ENCODE data around the gene MAP3K5.
A peak's percentile ranks its signal among the peaks of the same experiment; 100 is the strongest.
"Not testable (repeated sequence)": the region's sequence is repeated elsewhere in the genome, so short reads cannot be mapped to it uniquely, and the experiment has no call there.

Gene MAP3K5

GRCh38 chr6:136792410-136793262 lies at the start of gene MAP3K5:
MAP3K5 (minus strand) TSS chr6:136792477; CDS start chr6:136792157, 320 bp downstream.
- peak; percentile 91 to 92 for DNase-seq (ENCODE audit: low read depth in 2 of 2, low spot score in 1 of 2)

DNA sequence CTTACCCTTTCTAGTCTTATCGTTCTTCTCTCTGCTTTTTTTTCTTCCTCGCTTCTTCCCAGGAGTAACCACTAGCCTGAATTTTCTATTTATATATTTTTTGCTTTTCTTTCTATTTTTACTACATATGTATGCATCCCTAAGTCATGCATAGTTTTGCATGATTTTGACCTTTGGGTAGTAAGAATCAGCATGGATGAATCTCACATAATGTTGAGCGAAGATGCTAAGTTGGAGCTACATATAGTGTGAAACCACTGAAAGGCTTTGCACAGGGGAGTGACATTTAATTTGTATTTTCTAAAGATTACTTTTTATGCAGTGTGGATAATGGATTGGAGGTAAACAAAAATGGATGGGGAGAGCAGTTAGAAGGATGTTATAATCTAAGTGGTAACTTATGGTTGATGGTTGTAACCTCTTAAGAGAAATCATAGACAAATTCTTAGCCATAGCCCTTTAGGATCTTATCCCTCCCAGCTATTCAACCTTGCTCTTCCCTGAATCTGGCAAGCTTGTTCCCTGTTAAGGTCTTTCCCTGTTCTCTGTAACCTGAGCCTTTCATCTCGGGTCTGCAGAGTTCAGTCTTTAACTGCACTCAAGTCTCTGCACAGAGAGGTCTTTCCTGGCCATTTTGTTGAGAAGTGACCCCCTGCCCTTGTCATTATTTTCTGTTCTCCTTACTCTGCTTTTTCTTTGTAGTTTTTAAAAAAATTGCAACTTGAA lies 48.2 kb upstream of the MAP3K5 start:
- no peak for DNase-seq (ENCODE audit: low read depth in 2 of 2, low spot score in 1 of 2)

DNA sequence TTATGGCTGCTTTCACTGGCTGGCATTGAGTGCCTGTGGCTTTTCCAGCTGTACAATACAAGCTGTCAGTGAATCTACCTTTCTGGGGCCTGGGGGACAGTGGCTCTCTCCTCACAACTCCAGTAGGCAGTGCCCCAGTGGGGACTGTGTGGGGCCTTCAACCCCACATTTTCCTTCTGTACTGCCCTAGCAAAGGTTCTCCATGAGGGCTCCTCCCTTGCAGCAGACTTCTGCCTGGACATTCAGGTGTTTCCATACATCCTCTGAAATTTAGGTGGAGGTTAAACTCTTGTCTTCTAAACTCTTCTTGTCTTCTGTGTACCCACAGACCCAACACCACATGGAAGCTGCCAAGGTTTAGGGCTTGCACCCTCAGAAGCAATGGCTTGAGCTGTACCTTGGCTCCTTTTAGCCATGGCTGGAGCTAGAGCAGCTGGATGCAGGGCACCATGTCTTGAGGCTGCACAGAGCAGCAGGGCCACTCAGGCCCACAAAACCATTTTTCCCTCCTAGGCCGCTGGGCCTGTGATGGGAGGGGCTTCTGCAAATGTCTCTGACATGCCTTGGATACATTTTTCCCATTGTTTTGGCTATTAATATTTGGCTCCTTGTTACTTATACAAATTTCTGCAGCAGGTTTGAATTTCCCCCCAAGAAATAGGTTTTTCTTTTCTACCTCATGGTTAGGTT lies 39.7 kb upstream of the MAP3K5 start:
- no peak for DNase-seq (ENCODE audit: low read depth in 2 of 2, low spot score in 1 of 2)

DNA sequence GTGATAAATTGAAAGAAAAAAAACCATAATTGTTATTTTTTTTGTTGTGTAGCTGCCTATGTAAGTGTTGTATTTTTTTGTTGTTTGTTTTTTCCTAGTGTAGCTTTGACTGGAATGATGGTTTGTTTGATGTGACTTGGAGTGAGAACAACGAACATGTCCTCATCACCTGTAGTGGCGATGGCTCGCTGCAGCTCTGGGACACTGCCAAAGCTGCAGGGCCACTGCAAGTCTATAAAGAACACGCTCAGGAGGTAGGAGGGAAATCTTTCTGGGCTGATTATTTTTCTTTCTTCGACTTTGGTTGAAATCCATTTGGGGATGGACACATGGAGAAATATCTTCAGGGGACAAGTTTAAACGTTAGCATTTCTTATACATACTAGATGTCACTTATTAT lies 33.9 kb upstream of the MAP3K5 start:
- no peak for DNase-seq (ENCODE audit: low read depth in 2 of 2, low spot score in 1 of 2)

GRCh38 chr6:136823128-136823660 lies 30.9 kb upstream of the MAP3K5 start:
- DNase-seq (ENCODE audit: low read depth in 2 of 2, low spot score in 1 of 2): no peak

DNA sequence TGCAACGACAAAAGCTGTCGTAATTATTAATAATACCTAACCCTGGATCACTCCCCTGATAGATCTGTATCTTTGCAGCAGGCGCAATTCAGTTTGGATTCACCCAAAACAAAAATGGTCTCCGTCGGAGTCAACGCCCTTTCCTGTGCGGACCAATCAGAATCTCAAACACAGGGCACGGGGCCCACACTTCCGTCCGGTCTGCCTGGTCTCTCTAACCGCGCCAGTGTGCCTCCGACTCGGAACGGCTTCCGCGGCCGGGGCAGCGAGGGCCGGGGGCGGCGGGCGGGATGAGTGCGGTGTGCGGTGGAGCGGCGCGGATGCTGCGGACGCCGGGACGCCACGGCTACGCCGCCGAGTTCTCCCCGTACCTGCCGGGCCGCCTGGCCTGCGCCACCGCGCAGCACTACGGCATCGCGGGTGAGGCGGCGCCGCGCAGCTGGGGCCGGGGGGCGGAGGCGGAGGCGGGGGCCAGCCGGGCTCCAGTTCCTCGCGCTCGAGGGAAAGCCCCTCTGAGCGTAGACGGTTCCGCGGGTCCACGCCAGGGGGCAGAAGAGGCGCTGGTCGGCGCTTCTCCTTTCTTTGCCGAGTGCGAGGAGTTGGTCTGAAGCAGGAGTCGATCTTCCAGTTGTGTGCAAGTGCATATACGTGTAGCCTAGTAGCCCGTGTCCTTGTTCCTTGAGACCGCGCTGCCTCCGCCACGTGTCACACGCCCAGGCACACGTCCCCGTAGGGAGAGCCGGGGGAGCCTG lies 30.3 kb upstream of the MAP3K5 start, which contains the start of gene PEX7:
TSS of gene PEX7 (plus strand) at position 217 of the 752 bp plus-strand sequence. CDS start at position 291, 74 bp downstream.
- peak; percentile 57 to 73 for DNase-seq (ENCODE audit: low read depth in 2 of 2, low spot score in 1 of 2)

DNA sequence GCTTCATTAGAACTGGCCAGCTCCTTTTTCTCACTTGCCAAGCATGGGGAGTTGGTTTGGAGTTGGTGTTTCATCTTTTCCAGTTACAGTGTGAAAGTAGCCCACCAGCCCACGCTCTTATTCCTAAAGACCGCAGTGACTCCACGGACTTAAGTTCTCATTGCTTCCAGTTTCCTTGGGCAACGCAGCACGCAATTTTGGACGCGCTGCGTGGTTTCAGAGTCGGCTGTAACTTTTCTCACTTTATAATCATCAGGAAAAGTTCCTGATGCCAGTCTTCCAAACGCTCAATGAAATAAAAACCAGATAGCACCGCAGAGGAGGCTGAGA lies 29.7 kb upstream of the MAP3K5 start:
- DNase-seq (ENCODE audit: low read depth in 2 of 2, low spot score in 1 of 2): no peak

DNA sequence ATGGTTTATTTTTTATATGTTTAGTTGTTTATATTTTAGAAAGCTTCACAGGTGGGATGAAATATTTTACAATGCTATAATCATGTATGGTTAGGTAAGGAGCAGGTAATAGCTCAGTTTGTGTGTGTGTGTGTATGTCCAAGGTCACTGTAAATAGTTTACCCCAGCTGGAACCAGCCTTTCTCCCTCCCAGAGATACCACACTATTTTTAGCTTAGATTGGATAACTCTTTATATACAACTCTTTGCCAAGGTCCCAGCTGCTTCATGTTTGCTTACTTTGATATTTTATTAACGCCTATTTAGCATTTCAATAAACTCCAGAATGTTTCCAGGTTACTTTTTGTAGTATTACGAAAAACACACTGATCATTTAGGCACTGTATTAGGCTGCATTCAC lies 28.3 kb upstream of the MAP3K5 start:
- no peak for DNase-seq (ENCODE audit: low read depth in 2 of 2, low spot score in 1 of 2)

GRCh38 chr6:136816656-136817055 lies 24.4 kb upstream of the MAP3K5 start:
- DNase-seq (ENCODE audit: low read depth in 2 of 2, low spot score in 1 of 2): no peak

GRCh38 chr6:136815608-136816007 lies 23.3 kb upstream of the MAP3K5 start:
- DNase-seq (ENCODE audit: low read depth in 2 of 2, low spot score in 1 of 2): not testable (repeated sequence)

DNA sequence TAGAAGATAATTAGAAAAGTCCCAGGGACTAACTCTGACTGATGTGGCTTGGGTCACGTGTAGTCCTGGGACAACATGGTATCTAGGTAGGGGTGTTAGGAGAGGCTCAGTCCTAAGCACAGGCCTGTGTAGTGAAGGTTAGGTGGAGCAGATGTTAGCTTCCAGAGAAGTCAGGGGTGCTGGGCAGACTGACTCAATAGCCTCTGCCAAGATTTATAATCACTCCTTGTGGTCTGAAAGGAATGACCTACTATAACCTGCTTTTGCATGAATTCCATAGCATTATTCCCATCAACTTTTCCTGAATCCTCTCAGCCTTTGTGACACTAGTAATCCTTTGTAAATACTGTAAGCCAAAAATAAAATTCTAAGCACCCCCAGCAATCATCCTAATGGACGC lies 19.9 kb upstream of the MAP3K5 start:
- DNase-seq (ENCODE audit: low read depth in 2 of 2, low spot score in 1 of 2): no peak

DNA sequence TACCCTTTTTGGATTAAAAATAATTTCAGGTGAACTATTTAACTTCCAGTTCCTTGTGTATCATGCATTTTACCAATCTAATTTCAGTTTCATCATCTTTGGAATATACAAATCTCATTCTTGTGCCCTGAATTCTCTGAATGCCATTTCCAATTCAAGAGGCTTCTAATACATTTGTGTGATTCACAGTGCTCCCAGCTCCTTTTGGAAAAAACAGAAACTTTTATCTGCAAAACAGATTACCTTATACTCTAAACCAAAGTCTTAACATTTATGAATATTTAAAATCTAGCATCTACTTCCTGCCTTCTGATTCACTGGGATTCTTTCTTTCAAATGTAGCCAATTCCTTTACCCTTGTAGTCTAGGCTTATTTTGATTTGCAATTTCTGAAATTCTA lies 19.0 kb upstream of the MAP3K5 start:
- DNase-seq (ENCODE audit: low read depth in 2 of 2, low spot score in 1 of 2): no peak

- no peak for DNase-seq (ENCODE audit: low read depth in 2 of 2, low spot score in 1 of 2)
Observed at GRCh38 chr6:136809091-136809860, 17.0 kb upstream of the MAP3K5 start.

GRCh38 chr6:136803608-136804007 lies 11.3 kb upstream of the MAP3K5 start:
- DNase-seq (ENCODE audit: low read depth in 2 of 2, low spot score in 1 of 2): no peak

GRCh38 chr6:136801581-136801980 lies 9.3 kb upstream of the MAP3K5 start:
- no peak for DNase-seq (ENCODE audit: low read depth in 2 of 2, low spot score in 1 of 2)

DNA sequence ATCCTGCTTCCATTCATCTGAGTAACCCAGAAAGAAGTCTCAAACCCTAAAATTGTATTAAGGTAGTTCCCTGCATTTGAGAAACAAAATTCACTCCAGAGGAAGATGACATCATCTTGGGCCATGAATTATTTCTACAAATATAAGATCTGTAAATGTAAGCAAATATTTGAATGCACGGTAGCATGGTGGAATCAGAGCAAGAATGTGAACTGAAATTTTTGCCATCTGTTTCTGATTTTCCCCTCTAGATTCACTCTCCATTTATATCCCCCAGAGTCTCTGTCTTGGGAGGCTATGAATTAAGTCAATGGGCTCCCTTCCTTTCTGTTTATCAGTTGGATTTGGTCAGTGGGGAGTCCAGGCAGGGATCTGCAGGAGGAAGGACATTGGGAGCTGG lies 5.8 kb upstream of the MAP3K5 start:
- no peak for DNase-seq (ENCODE audit: low read depth in 2 of 2, low spot score in 1 of 2)

- no peak for DNase-seq (ENCODE audit: low read depth in 2 of 2, low spot score in 1 of 2)
Observed at GRCh38 chr6:136795996-136796395, 3.7 kb upstream of the MAP3K5 start.

DNA sequence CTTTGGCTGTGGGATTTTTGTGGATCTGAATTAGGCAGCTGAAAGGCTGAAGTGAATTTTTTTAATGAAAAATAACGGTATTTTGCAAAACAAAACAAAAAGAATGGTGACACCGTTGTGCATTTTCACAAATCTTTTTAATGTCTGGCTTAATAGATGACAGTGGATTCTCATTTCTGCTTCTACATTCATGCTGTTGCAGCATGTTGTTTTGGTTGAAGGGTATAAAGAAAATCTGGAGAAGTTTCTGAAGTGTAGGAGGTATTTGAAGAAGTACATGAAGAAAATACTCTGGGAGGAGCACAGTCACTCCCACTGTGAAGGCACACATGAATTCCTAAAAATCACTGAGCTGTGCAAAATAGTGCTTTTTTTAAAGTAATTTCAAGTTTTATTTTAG lies 3.1 kb upstream of the MAP3K5 start:
- DNase-seq (ENCODE audit: low read depth in 2 of 2, low spot score in 1 of 2): no peak

DNA sequence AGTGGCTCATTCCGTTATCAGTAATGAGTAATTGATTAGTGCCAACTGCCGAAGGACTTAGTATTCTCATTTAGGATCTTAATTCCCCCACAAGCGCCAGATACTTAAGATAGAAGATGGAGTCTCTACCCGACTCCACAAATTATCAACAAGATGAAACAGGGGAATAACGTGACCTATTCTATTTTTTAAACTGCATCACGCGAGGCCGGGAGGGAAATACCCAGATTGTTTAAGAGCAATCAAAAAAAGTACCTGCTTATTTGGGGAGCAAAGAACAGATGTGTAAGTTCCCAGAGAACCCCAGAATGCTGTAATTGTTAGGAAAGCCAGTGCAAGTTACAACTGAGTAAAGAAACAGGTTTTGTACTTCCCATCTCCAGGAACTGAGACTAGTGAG lies 1.1 kb upstream of the MAP3K5 start:
- DNase-seq (ENCODE audit: low read depth in 2 of 2, low spot score in 1 of 2): no peak

- peak in 1 of 2 donors; percentile 5 for DNase-seq (ENCODE audit: low read depth in 2 of 2, low spot score in 1 of 2)
Observed at GRCh38 chr6:136792095-136792409, 225 bp downstream of the MAP3K5 start.
